ENCODE results near the gene MPPED1. TPM values are rescaled to one million over a fixed set of nuclear protein-coding genes. Genes with fewer than 3 reads are reported as not detected.

MPPED1 gene
- total RNA-seq, 2 donors from 2014 or later, result not detected

DNA sequence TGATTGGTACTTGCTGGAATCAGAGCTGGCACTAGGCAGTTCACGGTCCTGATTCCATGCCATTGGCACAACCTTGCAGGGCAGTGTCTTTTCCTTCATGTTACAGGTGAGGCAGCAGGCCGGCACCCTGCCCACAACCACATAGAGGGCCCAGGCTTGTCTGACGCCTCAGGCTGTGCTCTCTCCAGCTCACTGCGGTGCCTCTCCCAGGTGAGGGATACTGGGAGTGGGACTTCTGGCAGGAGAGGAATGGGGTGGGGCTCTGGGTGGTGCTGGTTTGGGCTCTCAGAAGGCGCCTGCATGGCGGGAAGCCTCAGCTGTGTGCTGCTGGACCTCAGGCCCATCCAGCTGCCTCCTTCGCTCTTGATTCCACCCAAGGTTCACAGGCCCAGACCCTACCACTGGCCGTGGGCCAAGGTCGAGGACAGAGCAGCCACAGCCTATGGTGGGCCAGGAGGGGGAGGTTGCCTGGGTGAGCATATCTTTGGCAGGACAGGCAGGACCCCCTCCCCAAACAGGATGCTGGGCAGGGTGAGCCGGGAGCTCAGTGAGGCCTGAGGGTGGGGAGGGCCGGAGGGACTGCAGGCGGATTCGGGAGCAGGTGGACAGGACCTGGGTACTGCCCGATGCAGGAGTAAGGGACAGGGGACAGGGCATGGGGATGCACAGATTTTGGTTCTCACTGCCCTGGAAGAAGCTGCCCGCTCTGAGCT lies 7.0 kb upstream of the MPPED1 start:
- no peak for DNase-seq (ENCODE audit: low spot score)
- intact Hi-C loops (cut with DNase I), result no loop called here

DNA sequence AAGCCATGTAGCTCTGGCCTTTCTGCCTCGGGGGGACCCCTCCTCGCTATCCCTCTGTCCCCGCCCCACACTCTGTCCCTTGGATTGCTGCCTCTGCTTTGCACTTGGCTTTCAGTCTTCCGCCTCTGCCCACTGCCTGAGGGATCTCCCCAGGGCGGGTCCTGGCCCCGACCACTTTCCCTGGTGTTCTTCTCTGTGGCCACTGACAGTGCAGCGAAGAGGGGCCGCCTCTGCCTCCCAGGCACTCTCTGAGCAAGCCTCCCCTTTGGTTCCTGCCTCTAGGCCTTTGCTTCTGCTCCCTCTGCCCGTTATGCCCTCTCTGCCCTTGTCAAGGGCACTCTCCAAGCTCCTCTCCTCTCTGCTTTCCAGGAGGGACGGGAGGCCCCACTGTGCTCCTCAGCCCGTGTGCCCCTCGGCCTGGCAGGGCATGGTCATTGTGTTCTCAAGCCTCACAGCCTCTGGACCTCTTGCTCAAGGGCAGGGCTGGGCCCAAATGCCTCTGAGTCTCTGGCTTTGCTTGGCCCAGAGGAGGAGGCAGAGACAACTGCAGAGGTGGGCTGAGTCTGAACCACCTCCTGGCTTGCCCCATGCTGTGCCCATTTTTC lies 5.5 kb upstream of the MPPED1 start:
- intact Hi-C loops (cut with DNase I), result no loop called here
- DNase-seq (ENCODE audit: low spot score), result no peak

DNA sequence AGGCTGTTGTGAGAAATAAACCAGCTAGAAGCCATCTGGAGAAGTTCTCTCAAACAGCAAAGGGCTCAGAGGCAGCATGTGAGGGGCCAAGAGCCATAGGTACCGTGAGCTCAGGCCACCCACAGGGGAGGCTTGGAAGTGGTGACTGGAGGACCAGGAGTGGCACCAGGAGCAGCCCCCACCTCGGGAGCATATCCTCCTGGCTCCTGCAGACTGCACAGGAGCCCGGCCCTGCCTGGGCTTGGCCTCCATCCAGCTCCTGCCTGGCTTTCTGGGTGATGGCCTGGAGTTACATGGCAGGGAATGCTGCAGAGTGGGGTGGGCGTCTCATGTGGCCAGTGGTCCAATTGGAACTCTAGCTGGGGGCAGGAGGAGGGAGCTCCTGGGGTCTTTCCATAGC lies 4.2 kb upstream of the MPPED1 start:
- DNase-seq (ENCODE audit: low spot score), result no peak
- intact Hi-C loops (cut with DNase I), result no loop called here

DNA sequence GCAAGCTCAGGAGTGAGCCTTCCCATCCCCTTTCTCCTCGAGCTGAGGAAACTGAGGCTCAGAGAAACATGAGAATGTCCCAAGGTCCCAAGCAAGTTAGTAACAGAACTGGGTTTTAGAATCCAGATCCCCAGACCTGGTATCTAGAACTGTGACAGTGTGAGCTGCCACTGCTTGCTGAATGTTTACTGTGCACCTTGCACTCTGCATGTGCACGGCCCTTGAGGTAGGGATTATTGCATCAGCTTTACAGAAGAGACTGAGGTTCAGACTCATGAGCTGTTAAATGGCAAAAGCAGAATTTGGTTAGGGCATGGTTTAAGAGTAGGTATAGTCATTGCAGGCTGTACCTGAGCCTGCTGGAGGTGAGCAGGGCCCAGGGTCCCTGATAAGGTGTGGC lies 3.8 kb upstream of the MPPED1 start:
- intact Hi-C loops (cut with DNase I), result no loop called here
- no peak for DNase-seq (ENCODE audit: low spot score)

DNA sequence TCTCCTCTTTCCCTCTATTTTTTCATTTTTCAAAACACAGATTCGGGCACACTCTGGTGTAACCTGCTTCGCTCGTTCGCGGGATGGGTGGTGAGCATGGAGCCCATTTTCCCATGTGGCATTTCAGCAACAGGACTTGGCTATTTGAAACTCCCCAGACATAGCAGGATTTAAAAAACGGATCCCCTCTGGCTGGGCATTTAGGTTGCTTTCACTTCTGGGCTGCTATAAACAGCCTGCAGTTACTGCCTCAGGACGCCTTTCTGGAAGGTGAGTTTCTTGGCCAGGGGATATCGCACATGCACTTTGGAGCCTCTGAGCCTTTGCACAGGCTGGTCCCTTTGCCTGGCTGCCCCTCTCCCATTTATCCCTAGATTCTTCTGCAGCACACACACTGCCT lies 2.8 kb upstream of the MPPED1 start:
- intact Hi-C loops (cut with DNase I), result no loop called here

DNA sequence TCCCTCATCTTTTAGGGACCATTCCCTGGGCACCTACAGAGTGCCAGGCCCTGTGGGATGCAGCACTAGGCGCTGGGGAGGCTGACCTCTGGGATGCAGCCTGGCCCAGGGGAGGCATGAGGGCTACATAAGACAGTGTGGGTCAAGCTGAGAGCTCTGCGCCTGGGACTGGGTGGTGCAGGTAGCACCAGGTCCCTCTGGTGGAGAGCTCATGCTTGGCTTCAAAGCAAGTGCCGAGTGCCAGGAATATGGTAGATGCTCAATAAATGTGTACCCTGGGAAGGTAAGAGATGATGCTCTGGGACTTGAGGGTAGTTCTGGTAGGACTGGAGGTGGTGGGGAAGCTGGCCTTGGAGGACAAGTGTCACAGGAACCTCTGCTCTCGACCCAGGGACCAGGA lies 2.0 kb upstream of the MPPED1 start:
- intact Hi-C loops (cut with DNase I), result no loop called here
- no peak for DNase-seq (ENCODE audit: low spot score)

More for the DNA sequence above, 2.8 kb upstream of the MPPED1 start:
- no peak for DNase-seq (ENCODE audit: low spot score)

DNA sequence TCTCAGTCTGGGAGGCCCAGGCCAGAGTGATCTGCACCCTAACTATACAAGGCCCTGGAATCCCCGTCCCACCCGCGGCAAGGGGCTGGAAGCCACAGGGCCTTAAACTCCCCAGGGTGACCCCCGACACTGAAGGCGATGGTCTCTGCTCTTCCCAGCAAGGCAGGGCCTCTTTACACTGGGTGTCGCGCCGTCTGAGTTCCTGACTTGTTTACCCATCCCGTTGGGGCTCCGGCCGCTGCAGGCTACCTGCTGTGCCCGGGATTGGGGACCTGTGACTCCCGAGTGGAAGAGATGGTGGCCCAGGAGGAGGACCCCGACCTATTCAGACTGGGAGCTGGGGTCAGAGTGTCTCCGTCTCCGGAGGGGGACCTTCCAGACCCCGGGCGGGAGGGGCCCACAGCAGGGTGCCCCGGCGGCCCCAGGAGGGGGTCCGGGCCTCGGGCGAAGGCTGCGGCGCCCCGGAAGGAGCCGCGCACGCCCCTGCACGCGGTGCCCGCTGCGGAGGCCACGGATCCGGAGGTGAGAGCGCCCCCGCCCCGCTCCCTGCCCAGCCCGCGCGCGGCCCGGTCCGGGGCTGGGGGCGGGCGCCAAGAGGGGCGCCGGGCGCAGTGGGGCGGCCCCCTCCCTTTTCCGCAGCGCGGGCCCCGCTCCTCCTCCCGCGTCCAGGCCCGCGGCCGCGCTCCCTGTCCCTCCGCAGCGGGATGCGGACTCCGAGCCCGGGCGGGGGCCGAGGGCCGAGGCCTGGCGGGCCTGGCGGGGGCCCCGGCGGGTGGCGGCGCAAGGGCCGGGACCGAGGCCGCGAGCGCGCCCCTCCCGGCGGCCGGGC lies 560 bp upstream of the MPPED1 start:
- no peak for DNase-seq (ENCODE audit: low spot score)
- intact Hi-C loops (cut with DNase I), result no loop called here

DNA sequence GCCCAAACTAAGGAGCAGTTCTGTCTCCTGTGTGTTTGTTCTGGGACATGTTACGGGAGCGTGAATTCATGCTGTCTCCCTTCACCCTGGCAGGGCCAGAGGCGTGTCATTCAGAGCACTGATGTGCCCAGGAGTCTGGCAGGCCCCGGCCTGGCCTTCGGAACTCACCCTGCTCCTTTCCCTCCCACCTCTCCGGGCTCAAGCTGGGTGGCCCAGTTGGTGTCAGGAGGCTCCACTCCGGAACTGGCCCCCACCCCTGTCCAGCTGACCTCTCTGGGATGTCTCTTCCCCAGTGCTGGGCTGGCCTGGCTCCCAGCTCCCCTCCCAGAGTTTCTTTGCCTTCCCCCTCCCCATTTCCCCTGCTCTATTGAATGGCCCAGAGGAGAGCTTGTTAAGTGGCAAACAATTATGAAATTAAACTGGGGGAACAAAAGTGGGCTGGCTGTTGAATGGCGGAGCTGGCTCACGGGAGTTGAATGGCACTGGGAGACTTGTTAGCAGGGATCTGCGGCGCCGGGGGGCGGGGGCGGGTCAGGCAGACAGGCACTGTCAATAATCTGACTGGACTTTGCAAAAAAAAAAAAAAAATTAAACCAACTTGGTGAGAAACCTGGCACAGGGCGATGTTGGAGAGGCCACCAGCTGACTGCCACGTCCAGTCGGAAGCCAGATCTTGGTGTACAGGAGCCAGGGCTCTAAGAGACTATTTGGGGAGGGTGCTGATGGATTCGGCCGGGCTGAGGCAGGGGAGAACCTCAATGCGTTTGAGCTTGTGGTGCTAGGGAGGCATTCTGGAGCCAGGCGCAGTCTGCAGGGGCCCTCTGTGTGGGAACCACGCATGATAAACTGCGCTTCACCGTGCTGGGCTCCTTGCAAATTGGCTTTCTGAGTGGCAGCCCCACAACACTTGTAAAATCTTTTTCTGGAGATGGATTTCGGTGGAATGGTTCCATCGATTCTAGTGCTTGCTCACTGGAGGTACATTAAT lies 1.3 kb downstream of the MPPED1 start:
- intact Hi-C loops (cut with DNase I), result no loop called here
- DNase-seq (ENCODE audit: low spot score), result no peak

DNA sequence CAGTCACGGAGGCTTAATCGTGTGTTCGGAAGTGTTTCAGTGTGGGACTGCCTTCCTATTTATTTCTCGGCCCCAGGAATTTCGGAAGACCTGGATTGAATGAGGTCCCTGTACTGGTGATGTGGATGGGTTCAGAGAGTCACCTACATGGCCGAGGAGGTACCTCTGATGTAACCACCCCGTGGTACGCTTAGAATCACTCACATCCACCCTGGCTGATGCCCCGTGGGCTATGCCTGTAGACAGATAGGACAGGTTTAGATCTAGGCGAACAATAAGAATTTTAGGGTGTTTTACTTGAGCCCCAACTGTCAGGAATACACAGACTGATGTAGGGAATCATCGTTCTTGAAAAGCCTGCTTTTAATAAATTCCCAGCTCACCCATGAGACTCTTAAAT lies 2.0 kb downstream of the MPPED1 start:
- intact Hi-C loops (cut with DNase I), result no loop called here
- DNase-seq (ENCODE audit: low spot score), result no peak

DNA sequence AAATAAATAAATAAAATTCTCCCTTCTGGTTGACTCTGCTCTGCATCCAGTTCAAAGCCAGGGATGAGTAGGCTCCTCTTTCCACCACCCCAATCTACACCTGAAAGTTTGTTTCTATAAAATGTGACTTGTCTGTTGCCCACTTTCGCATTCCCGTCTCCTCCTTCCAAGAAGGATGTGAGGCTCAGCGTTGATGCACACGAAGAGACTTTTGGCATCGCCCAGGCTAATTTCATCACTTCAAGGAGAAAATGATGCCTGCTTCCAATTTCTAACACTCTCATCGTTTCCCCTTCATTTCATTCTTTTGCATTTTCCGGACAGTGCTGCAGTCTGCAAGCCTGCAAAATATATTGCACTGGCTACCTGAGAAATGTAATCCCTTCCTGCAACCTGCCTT lies 3.9 kb downstream of the MPPED1 start:
- DNase-seq (ENCODE audit: low spot score), result no peak
- intact Hi-C loops (cut with DNase I), result no loop called here

DNA sequence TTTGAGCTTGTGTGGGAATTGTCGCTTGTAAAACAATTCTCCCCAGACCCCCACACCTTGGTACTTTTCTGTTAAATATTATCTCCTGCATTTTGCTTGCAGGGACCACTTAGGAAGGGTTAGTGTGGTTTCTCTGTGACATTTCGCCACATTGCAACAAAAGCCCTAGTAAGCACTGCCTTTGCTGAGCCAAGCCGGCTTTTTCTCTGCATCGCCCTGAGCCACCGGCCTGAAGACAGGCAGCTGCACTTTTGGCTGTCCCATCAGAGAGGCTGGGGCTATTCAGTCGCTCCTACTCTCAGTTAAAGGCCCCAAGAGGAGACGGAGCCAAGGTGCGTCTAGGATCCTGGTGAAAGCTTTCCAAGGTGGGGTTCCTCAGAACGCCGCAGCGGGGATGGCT lies 5.7 kb downstream of the MPPED1 start:
- intact Hi-C loops (cut with DNase I), result no loop called here
- no peak for DNase-seq (ENCODE audit: low spot score)

DNA sequence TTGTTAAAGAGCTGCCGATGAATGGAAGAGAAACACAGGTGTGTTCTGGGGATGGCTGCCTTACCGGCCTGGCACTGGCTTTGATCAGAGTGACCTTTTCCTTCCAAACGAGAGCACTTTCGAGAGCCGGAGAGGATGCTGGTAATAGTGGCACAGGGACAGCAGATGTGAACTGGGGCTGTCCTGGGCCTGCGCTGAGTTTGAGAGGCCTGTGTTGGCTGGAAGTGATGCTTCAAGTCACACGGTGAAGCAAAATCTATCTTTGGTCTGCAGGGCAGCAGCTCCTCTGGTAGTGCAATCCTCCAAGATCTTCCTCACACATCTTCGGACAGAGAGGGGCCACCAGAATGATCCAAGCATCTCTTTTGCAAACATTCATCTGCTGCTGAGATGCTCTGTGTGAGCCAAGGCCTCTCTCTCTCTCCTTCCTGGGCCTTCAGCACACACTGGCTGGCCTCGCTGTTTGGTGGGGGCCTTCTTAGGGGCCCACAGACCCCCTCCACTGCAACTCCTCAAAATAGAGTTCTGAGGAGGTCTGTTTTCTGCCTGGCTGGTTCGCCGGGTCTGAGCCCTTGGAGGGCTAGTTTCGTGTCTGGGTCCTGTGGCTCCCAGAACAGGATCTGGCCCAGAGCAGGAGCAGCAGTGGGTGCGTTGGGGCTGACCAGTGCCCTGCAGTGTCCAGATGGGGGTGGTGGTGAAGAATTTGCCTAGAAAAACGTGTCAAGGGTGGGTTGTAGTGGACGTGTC lies 6.4 kb downstream of the MPPED1 start:
- intact Hi-C loops (cut with DNase I), result no loop called here
- DNase-seq (ENCODE audit: low spot score), result no peak

DNA sequence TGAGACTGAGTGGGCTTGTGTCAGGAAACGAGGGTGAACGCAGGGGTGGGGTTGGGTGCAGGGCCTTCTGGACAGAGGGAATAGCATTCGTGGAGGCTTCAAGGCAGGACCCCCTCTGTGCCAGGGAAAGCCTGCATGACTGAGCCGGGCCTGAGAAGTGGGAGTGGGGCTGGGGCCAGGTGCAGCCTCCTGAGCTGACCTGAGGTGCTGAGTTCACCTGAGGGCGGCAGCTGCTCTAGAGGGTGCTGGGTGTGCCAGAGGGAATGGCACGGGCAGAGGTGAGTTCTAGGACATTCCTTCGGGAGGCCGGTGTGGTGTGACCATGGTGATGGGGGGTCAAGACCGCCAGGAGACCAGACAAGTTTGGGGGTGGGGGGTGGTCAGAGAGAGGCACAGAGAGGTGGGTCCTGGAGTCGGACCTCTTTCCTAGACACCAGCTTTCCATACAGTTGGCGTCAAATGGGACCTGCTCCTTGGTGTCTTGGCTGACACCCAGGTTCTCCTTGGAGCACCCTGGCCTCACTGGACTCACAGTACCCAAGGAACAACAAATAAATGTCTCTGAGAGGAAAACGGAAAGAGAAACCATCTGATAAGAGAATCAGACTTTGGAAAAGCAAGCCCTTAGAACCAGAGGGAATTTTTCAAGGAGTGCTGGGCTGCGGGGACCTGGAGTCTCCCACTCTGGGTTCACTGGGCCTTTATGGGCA lies 7.7 kb downstream of the MPPED1 start:
- DNase-seq (ENCODE audit: low spot score), result no peak
- intact Hi-C loops (cut with DNase I), result no loop called here

DNA sequence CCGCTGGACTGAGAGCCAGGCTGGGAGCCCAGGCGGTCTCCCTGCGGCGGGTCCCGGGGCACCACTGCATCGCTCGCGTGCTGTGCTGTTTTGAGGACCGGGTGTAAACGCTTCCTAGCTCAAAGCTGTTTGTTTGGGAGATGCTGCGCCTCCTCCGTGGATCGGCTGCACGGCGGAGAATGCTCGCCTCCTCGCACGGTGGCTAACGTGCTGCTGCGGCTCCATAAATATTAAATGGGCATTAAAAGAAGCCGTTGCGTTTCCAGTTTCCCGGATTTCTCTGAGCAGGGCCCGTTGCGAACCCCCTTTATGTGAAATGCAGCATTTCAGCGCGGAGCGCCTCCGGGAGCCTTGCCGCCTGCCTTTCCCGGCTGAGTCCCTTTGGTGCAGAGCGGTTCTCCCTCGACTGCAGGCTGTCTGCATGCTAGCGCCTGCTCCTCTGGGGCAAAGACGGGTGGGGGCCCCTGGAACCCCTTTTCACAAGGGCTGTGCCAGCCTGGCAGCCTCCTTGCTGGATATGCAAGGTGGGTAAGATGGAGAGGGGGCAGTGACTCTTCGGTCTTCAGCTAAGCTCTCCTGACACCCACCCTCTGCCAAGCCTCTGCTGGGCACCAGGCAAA lies 9.3 kb downstream of the MPPED1 start:
- DNase-seq (ENCODE audit: low spot score), result no peak
- intact Hi-C loops (cut with DNase I), result no loop called here

DNA sequence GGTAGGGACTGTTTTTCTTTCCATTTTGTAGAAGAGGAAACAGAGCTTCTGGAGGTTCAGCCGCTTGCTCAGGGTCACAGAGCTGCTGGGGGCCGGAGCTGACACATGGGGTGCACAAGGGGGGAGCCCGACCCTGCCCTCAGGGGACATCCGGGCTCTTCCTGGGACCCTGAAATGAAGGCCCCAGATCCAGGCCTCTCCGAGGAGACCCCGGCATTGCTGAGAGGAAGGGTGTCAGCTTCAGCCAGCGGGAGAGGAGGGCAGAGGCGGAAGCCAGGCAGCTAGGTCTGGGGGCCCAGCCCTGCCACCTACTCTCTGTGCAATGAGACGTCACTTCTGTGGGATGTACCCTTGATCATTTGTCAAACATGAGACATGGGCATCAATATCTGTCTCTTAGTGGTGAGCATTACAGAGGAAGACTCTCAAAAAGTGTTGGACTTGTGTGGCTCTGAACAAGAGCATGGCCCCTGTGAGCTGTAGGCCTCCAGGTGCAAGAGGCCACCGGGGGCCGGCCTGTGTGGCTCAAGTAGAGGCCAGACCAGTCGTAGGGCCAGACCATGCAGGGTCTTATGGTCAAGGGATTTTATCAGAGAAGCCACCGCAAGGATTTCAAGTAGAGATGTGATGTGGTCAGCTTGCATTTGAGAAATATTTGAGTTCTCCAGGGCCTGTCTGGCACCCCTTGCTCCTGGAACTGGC lies 10.3 kb downstream of the MPPED1 start:
- DNase-seq (ENCODE audit: low spot score), result no peak
- intact Hi-C loops (cut with DNase I), result no loop called here

DNA sequence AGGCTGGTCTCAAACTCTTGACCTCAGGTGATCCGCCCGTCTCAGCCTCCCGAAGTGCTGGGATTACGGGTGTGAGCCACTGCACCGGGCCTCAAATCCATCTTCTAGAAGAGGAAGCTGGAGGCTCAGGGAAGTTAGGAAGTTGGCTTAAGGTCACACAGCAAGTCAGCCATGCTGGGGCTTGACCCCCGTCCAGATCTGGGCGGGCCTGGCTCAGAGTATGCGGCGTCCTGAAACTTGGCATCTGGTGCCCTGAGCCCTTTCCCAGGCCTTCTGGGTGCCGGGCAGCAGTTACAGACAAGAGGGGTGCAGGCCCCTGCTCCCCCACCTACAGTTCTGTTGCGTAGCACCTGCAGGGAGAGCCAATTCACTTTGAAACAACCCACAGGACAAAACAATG lies 11.2 kb downstream of the MPPED1 start:
- intact Hi-C loops (cut with DNase I), result no loop called here
- DNase-seq (ENCODE audit: low spot score), result no peak

DNA sequence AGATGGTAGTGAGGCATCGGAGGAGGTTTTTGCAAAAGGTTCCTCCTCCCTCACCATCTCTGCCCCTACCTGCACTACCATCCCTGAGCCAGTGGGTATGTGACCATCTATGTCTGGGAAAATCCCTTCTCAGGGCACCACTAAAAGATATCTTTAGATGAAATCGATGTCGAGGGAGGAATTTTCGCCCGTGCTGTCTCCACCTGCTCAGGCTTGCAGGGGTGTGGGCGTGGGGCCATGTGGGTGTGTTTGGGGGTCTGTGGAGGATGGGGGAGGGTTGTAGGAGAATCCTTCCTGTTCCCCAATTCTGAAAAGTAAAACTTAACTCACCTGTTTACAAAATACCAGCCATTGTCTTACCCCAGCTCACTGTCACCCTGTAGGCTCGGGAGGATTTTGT lies 12.4 kb downstream of the MPPED1 start:
- intact Hi-C loops (cut with DNase I), result no loop called here
- DNase-seq (ENCODE audit: low spot score), result no peak
